GM18858 (cell line): ENCODE measurements around the gene CD28.
A peak's percentile ranks its signal among the peaks of the same experiment; 100 is the strongest.

Experiments used
- ATAC-seq: cut with Tn5 transposase; IDR thresholded peaks from one replicate; pipeline ENCODE4 v1.9.1; 2021; ENCODE audit not compliant: unreplicated experiment

CD28 gene

GRCh38 chr2:203713381-203713780 lies 6.9 kb downstream of the CD28 start:
- ATAC-seq, result no peak

- ATAC-seq, result no peak
Observed at GRCh38 chr2:203714112-203714511, 7.7 kb downstream of the CD28 start.

- ATAC-seq, result no peak
Observed at GRCh38 chr2:203715744-203716143, 9.3 kb downstream of the CD28 start.

GRCh38 chr2:203718087-203718486 lies 11.6 kb downstream of the CD28 start:
- peak; percentile 84 for ATAC-seq

- no peak for ATAC-seq
Observed at GRCh38 chr2:203719456-203720410, 13.3 kb downstream of the CD28 start.

- ATAC-seq, result no peak
Observed at GRCh38 chr2:203720915-203721672, 14.7 kb downstream of the CD28 start.

GRCh38 chr2:203721781-203722300 lies 15.4 kb downstream of the CD28 start:
- ATAC-seq, result no peak

- no peak for ATAC-seq
Observed at GRCh38 chr2:203722411-203722810, 16.0 kb downstream of the CD28 start.

- no peak for ATAC-seq
Observed at GRCh38 chr2:203728321-203728720, 21.9 kb downstream of the CD28 start.

GRCh38 chr2:203730076-203730729 lies 23.8 kb downstream of the CD28 start:
- no peak for ATAC-seq

GRCh38 chr2:203730883-203731282 lies 24.4 kb downstream of the CD28 start:
- no peak for ATAC-seq

- ATAC-seq, result no peak
Observed at GRCh38 chr2:203732092-203732952, 25.9 kb downstream of the CD28 start.

- no peak for ATAC-seq
Observed at GRCh38 chr2:203732953-203733510, 26.6 kb downstream of the CD28 start.

- ATAC-seq, result no peak
Observed at GRCh38 chr2:203733684-203734083, 27.2 kb downstream of the CD28 start.

- no peak for ATAC-seq
Observed at GRCh38 chr2:203734276-203734983, 28.0 kb downstream of the CD28 start.

- peak; percentile 54 for ATAC-seq
Observed at GRCh38 chr2:203737360-203737759, 30.9 kb downstream of the CD28 start.

- ATAC-seq, result no peak
Observed at GRCh38 chr2:203739351-203739750, 32.9 kb downstream of the CD28 start.

- no peak for ATAC-seq
Observed at GRCh38 chr2:203740871-203741281, 34.4 kb downstream of the CD28 start.

- no peak for ATAC-seq
Observed at GRCh38 chr2:203741566-203741965, 35.1 kb downstream of the CD28 start.
